CD4-positive, alpha-beta T cell treated with Interleukin-6 for 4 hours (primary cell): ENCODE measurements around the gene TLCD1.

Source experiments
- DNase-seq: peaks from one replicate; pipeline ENCODE4 v3.0.0-alpha.2; 2020; ENCODE audit warnings: mixed read lengths

Gene TLCD1

DNA sequence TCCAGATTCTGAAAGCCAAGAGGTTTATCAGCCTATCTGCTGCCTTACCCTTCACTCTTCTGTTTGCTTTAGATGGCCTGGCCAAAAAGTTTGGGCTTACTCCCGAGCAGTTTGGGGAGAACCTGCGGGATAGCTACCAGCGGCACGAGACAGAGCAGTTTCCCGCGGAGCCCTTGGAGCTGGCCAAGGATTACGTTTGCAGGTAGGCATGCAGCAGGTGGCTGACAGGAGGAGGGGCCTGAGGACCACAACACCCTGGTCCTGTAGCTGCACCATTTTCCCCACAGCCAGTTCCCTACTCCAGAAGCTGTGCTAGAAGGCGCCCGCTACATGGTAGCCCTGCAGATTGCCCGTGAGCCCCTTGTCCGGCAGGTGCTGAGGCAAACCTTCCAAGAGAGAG is 43.4 kb downstream of the TLCD1 start:
- DNase-seq: no peak

DNA sequence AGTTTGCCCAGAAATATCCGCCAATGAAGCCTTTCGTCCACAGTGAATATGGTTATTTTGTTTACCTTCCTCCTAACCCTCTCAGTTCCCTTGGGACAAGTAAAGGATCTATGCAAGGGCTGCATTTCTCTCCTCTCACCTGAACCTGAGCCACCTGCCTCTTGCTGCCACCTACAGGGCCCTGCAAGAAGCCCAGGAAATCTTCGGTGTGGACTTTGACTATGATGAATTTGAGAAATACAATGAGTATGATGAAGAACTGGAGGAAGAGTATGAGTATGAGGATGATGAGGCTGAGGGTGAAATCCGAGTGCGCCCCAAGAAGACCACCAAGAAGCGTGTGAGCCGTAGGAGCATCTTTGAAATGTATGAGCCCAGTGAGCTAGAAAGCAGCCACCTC is 50.1 kb downstream of the TLCD1 start:
- peak; percentile 7 for DNase-seq

DNA sequence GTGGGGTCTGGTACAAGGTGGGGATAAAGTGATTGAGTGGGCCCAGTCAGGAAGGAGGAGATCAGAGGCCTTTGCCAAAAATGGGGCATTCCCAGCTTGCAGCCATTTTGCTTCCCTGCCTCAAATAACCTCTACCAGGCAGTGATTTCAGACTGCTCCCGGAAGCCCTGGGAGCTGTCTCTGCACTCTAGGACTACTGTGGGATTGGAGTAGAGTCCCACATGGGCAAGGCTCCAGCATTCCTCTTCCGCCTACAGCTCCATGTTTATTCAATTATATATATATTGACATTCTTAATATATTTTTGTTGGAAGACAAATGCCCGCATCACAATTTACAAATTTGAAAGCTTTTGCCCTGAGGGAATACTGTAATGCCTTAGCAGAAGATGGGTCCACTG is 50.5 kb downstream of the TLCD1 start:
- no peak for DNase-seq
